ENCODE results near the gene CISD1. TPM values are rescaled to one million over a fixed set of nuclear protein-coding genes. Genes with fewer than 3 reads are reported as not detected.

CISD1 gene
- total RNA-seq, 2 donors from 2014 or later: 133 to 135 TPM

- DNase-seq (no peak), ATAC-seq (no peak)
- intact Hi-C loops (cut with DNase I): no loop called here
Observed at GRCh38 chr10:58262766-58263165, 6.2 kb upstream of the CISD1 start.

DNA sequence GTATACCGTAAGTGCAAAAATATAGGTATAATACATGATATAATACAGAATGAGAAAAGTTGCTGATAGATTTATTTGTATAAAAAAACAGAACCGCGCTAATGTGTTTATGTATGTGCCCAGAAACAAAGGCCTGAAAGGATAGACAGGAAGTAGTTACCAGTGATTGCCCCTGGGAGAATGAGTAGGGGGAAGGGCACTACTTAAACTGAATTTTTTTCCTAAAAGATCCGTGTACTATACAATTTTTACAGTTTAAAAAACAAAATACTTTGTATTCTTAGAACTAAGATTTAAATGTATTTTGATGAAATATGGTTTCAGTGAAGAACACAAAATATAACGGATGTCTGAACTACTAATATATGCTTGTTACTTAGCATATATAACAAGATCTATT is 4.2 kb upstream of the CISD1 start:
- DNase-seq: no peak
- no peak for ATAC-seq
- intact Hi-C loops (cut with DNase I): no loop called here

DNA sequence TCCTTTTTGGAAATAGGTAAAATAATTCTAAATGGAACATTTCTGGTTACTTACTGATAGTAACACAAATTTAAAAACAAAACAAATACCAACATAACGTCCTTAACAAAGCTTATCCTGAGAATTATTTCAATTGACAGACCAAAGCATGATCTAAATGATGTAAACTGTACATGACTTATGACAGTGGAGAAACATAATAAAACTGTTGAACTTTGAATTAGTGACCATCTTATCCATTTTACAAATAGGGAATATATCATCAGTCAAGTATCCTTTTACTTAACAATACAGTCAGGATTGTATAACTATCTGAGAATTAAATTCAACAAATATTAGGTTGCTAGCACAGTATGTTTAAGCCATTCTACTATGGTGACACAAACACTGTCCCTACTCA is 3.7 kb upstream of the CISD1 start:
- intact Hi-C loops (cut with DNase I): no loop called here
- DNase-seq (no peak), ATAC-seq (no peak)

- DNase-seq (no peak), ATAC-seq (no peak)
- intact Hi-C loops (cut with DNase I): no loop called here
Observed at GRCh38 chr10:58266003-58266825, 2.7 kb upstream of the CISD1 start.

DNA sequence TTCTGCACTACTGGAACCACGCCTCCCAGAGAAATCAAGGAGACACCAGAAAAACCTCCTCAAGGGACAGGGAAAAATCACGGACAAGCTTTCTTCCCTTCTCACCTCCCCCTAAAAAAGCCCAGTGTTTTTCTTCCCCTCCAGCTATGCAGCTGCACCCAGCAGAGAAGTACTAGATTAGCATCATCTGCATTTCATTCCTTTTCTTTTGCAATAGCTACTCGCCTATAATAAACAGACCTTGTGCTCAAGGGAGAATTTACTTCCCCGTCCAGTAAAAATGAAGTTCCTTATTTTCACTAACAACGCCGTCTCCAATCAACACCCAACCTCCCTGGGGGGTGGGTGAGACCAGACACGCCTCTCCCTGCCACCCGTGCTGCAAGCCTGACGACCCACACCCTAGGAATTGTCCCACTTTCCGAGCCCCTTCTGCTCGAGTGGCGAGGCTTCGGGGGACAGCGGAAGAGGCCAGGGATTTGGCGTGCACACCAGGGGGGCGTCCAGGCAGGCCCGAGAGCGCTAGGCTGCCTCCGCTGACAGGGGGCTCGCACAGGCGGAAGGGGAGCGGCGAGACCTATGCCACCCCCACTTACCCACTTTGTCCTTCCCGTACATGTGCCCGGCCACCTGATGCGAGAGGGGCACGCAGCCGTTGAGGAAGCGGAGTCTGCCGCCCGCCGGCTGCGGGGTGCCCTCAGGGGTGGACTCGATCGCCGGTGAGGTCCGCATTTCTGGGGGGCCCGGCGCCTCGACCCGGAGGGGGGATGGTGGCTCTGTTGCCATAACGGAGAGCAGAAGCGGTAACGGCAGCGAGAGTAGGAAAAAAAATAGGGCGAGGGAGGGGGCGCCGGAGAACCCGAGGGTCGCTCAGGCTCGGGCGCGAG is 1.9 kb upstream of the CISD1 start:
- intact Hi-C loops (cut with DNase I): no loop called here

GRCh38 chr10:58267713-58268453 is 1.1 kb upstream of the CISD1 start, which contains the start of gene IPMK:
Gene IPMK, minus strand, starts transcription at chr10:58267894. Its CDS starts 283 bp downstream, at chr10:58267611.
- intact Hi-C loops (cut with DNase I): loop anchor here in 1 of 2 donors (2.0 kb wide), 1 partner anchor 67 kb away; the partner anchor contains the start of gene UBE2D1
- ATAC-seq: peak; percentile 89 to 91
- peak; percentile 94 for DNase-seq

More for the DNA sequence above, 1.9 kb upstream of the CISD1 start:
- peak; percentile 40 for DNase-seq
- ATAC-seq: peak; percentile 7 to 10

- ATAC-seq (peak in 1 of 2 donors; percentile 1), DNase-seq (no peak)
- intact Hi-C loops (cut with DNase I): loop anchor here in 1 of 2 donors (2.0 kb wide), 1 partner anchor 66 kb away; the partner anchor contains the start of gene UBE2D1
Observed at GRCh38 chr10:58268454-58268945, 462 bp upstream of the CISD1 start.

DNA sequence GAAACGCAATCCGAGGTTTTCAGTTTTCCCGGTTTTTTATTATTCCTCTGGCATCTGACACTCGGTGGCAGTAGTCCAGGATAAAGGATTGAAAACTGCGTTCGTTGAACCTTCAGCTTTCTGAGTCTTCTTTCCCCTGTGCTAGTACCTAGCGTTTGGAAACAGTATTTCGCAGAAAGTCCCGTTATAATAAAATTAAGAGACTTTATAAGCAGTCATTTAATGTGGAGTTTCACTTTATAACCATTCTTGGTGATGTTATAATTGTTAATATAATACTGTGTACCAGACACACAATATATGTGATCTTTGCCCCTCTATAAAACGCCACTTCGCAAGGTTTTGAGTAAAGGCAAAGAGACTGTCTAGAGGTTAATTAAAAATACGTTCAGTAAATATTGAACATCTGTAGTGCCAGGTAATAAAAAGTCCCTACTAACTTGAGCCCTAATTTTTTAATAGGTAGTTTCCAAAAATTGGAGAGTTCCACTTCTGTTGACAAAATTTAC is 874 bp downstream of the CISD1 start:
- DNase-seq: no peak
- intact Hi-C loops (cut with DNase I): loop anchor here in 1 of 2 donors (2.0 kb wide), 1 partner anchor 65 kb away; the partner anchor contains the start of gene UBE2D1
- ATAC-seq: no peak

- ATAC-seq: no peak
- intact Hi-C loops (cut with DNase I): no loop called here
- DNase-seq: no peak
Observed at GRCh38 chr10:58275261-58275660, 6.3 kb downstream of the CISD1 start.

DNA sequence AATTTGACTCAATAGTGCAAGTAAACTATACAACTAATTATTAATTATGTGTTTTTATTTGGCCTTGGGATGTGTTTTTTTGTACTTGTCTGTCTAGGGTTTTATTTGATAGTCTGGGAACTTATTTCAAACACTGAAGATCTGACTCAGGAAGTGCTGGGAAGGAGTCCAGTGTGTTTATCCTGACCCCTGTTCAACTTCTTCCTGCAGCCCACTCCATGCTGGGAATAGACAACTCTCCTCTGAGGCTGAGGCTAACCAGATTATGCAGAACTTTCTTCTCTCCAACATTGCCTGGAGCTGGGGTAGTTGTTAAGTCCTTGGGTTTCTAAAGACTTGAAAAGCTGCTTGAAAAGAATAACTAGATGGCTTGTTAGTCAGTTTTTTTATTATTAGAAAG is 6.9 kb downstream of the CISD1 start:
- ATAC-seq: peak in 1 of 2 donors; percentile 73
- intact Hi-C loops (cut with DNase I): no loop called here
- DNase-seq: no peak

DNA sequence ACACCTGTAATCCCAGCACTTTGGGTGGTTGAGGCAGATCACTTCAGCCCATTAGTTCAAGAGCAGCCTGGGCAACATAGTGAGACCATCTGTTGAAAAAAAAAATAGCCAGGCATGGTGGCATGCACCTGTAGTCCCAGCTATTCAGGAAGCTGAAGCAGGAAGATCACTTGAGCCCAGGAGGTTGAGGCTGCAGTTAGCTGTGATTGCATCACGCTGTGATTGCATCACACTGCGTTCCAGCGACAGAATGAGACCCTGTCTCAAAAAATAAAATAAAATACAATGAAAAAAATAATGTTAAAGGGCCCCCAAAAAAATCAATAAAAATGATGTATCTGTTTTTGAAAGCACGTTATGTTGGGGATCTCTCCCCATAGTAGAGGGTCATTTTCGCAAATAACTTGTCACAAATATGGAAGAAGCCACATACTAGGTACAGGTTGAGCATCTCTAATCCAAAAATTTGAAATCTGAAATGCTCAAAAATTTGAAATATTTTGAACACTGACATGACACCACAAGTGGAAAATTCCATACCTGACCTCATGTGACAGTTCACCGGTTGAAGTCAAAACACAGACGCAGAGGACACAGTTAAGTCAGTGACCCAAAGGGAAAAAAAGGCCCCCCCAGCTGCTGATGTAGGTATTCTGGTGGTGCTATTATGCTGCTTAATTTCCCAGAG is 9.5 kb downstream of the CISD1 start:
- DNase-seq (no peak), ATAC-seq (no peak)
- intact Hi-C loops (cut with DNase I): no loop called here

DNA sequence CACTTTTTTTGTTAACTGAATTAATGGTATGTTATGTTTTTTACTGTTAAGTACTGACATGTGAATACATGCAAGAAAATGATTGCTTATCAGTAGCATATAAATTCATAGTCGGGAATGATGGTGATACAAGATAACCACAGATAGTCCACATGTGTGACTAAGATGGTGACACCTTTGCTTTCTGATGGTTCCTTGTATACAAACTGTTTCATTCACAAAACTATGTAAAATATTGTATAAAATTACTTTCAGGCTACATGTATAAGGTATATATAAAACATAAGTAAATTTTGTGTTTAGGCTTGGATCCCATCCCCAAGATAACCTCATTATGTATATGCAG is 10.0 kb downstream of the CISD1 start:
- DNase-seq: no peak
- ATAC-seq: no peak
- intact Hi-C loops (cut with DNase I): no loop called here

GRCh38 chr10:58280477-58280876 is 11.5 kb downstream of the CISD1 start:
- ATAC-seq: no peak
- no peak for DNase-seq
- intact Hi-C loops (cut with DNase I): no loop called here

DNA sequence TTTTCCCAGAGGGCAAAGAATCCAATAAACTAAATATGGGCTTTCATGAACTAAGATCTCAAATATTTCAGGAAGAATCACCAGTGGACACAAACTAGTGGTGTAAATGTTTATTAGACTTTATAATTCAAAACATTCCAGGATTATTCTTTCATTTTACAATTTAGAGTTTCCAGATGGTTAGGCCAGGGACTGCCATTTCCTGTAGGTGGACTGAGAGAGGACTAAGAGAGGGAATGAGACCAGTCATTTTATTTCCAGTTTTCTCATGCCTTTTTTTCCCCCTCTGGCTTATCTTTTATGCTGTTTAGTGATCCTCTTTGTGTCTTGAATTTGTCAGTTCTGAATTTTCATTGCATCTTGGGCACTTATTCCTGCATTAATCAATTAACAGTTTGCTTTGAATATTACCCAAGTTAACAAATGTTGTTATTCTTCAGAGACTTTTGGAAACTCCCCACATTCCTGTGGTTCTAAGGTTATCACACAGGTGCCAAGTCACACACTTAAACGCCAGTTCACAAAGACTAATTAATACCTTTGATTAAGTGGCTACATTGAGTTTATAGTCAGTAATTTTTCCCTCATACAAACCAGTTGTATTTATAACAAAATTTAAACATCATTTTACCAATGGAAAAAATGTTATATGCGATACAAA is 12.3 kb downstream of the CISD1 start:
- intact Hi-C loops (cut with DNase I): no loop called here
- DNase-seq (no peak), ATAC-seq (no peak)

DNA sequence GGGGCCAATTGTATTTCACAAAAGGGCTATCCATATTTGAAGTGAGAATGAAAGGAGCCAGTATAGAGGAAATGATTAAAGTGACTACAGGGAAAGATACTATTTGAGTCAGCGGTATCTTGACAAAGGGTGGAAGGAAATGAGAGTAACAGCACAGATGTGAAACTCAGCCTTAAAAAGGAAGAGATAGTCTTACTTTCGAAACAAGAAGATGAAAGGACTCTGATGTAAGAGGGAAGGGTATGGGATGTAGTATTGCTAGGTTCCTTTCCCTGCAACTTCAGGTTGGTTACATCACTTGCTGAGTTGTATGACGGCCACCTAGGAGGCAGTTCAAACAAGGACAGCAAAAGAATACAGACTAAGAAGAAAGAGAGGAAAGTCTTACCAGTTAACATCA is 13.7 kb downstream of the CISD1 start:
- DNase-seq (no peak), ATAC-seq (peak in 1 of 2 donors; percentile 66)
- intact Hi-C loops (cut with DNase I): no loop called here

- peak; percentile 70 to 71 for ATAC-seq
- no peak for DNase-seq
- intact Hi-C loops (cut with DNase I): loop anchor here (2.0 to 5.0 kb wide), 2 partner anchors 113 to 114 kb away; no protein-coding TSS in a partner anchor
Observed at GRCh38 chr10:58291538-58292174, 22.7 kb downstream of the CISD1 start.

GRCh38 chr10:58293989-58294388 is 25.0 kb downstream of the CISD1 start:
- no peak for DNase-seq
- no peak for ATAC-seq
- intact Hi-C loops (cut with DNase I): loop anchor here in 1 of 2 donors (5.0 kb wide), 1 partner anchor 117 kb away; no protein-coding TSS in a partner anchor
